Small intestine (tissue), 7 donors: ENCODE results near the gene GLRB. TPM values are rescaled to one million over a fixed set of nuclear protein-coding genes. Genes with fewer than 3 reads are reported as not detected.
"Not testable (repeated sequence)": the region's sequence is repeated elsewhere in the genome, so short reads cannot be mapped to it uniquely, and the experiment has no call there.

Experiments used
- DNase-seq, 2 donors: peaks; one replicate each; pipeline versions ENCODE4 v3.0.0 to v3.0.0-alpha.2; 2013
- FAIRE-seq: peaks from 2 replicates; lab custom pipeline; 2012; peaks lifted over from hg19 to GRCh38; lab: Jason Lieb, UNC
- H3K27ac ChIP-seq, 3 donors: one replicate each; pipeline ENCODE4 v1.5.1; 2013; ENCODE audit warnings: low read length in 2 of 3, mild to moderate bottlenecking in 2 of 3, control low read depth in 1 of 3, inconsistent platforms in 1 of 3, low read depth in 1 of 3, moderate library complexity in 1 of 3
- H3K27me3 ChIP-seq, 3 donors: one replicate each; pipeline ENCODE4 v1.6.1; 2013; ENCODE audit warnings: low read length in 3 of 3, inconsistent platforms in 1 of 3; ENCODE audit not compliant: control insufficient read depth in 3 of 3, insufficient read depth in 3 of 3
- H3K36me3 ChIP-seq, 3 donors: one replicate each; pipeline ENCODE4 v1.6.1; 2013; ENCODE audit warnings: low read length in 3 of 3, inconsistent platforms in 1 of 3, low read depth in 1 of 3, mild to moderate bottlenecking in 1 of 3, moderate library complexity in 1 of 3; ENCODE audit not compliant: control insufficient read depth in 3 of 3, insufficient read depth in 2 of 3
- H3K4me1 ChIP-seq, 3 donors: one replicate each; pipeline ENCODE4 v1.6.1; 2013; ENCODE audit warnings: low read length in 2 of 3, inconsistent platforms in 1 of 3, low read depth in 1 of 3, mild to moderate bottlenecking in 1 of 3, moderate library complexity in 1 of 3; ENCODE audit not compliant: control insufficient read depth in 3 of 3, insufficient read depth in 2 of 3
- H3K4me3 ChIP-seq, 3 donors: one replicate each; pipeline ENCODE4 v1.5.1; 2013; ENCODE audit warnings: low read length in 3 of 3, control low read depth in 1 of 3, inconsistent platforms in 1 of 3, low read depth in 1 of 3, mild to moderate bottlenecking in 1 of 3, moderate library complexity in 1 of 3
- H3K9me3 ChIP-seq, 2 donors: one replicate each; pipeline ENCODE4 v1.6.1; 2013; ENCODE audit warnings: low read depth in 1 of 2, low read length in 1 of 2; ENCODE audit not compliant: control insufficient read depth in 2 of 2, insufficient read depth in 1 of 2
- WGBS, 3 donors: extraction: QIAGEN DNeasy Blood & Tissue Kit; methylation state at CpG; one replicate each; pipeline ENCODE4 v1.1.7; 2013; 5-methylcytosine and 5-hydroxymethylcytosine counted together
- polyA plus RNA-seq, 4 donors: library from polyadenylated mRNA; stranded (reverse) in 3 of 4; unstranded in 1 of 4; fragments of 200-250 nt in 3 of 4; fragments of 120-200 nt in 1 of 4; gene quantifications; one replicate each; pipeline versions ENCODE4 v1.2.1 to v1.2.3, GENCODE V29; 2013
- donor health status: healthy with polysubstance abuse.
- donor health status: control.
- donor health status: control.
- donor health status: Bipolar disorder and iron deficiency.
- donor health status: healthy.

Gene GLRB
- polyA plus RNA-seq, 4 donors = 0.22 to 1.8 (median 1.2) TPM; not detected in 1

DNA sequence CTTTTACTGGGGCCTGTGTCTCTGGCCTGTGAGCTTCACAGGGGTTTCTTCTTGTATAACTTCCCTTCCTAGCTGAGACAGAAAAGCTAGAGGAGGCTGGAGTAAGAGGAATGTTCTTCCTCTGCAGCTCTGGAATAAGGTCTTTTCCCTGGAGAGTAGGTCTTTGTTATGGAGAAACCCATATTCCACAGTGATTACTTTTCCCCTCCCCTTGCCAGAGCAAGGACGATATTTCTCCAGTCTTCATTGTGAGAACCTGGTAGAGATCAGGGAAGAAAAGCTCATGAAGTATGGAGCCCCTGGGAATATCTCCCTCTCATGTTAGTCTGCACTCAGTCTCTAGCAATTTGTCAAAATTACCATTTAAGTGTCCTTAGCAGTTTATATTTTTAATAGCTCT, 18.7 kb upstream of the GLRB start:
- Histone ChIP-seq H3K4me3 (no peak overlapping the region), H3K9me3 (no peaks in the 10 kb centered on the region), H3K4me1 (no peaks in the 10 kb centered on the region), H3K27ac (no peak overlapping the region), H3K36me3 (no peaks in the 10 kb centered on the region), H3K27me3 (no peaks in the 10 kb centered on the region)
- no peak for FAIRE-seq
- 62 to 75% (median 75%) methylated on average over 1 of the region's 1 CpG for WGBS, 3 donors
- no peak for DNase-seq

DNA sequence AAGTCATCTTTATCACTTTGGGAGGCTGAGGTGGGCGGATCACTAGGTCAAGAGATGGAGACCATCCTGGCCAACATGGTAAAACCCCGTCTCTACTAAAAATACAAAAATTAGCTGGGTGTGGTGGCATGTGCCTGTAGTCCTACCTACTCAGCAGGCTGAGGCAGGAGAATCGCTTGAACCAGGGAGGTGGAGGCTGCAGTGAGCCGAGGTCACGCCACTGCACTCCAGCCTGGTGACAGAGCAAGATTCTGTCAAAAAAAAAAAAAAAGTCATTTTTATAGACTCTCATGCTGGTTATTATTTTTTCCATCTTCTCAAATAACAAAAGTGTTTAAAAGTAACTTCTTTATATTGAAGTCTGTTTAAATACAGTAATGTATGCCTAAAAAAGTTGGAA, 17.1 kb upstream of the GLRB start:
- DNase-seq, H3K4me1 ChIP-seq, H3K27ac ChIP-seq, FAIRE-seq, H3K36me3 ChIP-seq, H3K27me3 ChIP-seq, H3K9me3 ChIP-seq, H3K4me3 ChIP-seq: not testable (repeated sequence)
- WGBS, 3 donors = 91 to 94% (median 92%) methylated on average over 5 of the region's 5 CpGs

DNA sequence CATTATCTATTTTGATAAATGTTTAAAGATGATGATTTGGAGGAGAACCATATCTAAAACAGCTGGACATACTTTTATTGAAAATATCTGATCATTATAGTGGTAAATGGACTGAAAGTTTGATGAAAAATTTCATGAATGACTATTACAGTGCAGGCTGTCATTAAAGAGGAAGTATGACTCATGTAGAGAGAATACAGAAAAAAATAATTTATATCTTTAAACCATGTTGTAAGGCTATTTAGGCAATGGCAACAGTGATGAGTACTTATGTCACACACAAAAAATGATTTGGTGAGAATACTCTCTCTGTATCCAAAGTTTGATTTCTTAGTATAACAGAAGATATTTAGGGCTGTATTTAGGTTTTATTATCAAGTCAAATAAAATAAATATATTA, 3.9 kb upstream of the GLRB start:
- no peaks in the 10 kb centered on the region for H3K36me3 ChIP-seq
- H3K27ac ChIP-seq = no peak overlapping the region
- H3K4me3 ChIP-seq = no peak overlapping the region
- no peaks in the 10 kb centered on the region for H3K4me1 ChIP-seq
- H3K27me3 ChIP-seq = peaks cover 0 to 17% (median 0%) of the 10 kb centered on the region in 3 donors
- FAIRE-seq (no peak), DNase-seq (no peak)
- H3K9me3 ChIP-seq = no peaks in the 10 kb centered on the region

DNA sequence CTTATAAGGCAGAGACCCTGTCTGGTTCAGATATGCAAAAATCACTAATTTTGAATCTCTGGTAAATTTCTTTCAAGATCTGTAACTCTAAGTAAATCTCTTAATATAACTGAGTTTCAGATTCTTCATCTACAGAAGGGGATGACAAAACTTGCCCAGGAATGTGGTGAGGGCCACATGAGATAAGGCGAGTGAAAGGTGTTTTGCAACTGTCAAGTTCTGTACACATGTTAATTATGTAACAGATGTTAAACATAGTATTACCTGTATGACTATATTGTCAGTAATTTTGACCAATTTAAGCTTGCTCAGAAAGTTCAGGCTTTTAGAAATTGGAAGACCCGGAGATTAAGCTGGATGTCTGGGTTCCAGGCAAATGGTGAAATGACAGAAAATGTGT, 549 bp upstream of the GLRB start:
- FAIRE-seq (no peak), DNase-seq (no peak)
- Histone ChIP-seq H3K4me3 (peak overlapping the region in 1 of 3 donors; percentile 28), H3K9me3 (no peaks in the 10 kb centered on the region), H3K4me1 (no peaks in the 10 kb centered on the region), H3K36me3 (no peaks in the 10 kb centered on the region), H3K27me3 (peaks cover 0 to 17% (median 0%) of the 10 kb centered on the region in 3 donors), H3K27ac (no peak overlapping the region)
- WGBS, 3 donors = 61 to 74% (median 65%) methylated on average over 2 of the region's 2 CpGs

DNA sequence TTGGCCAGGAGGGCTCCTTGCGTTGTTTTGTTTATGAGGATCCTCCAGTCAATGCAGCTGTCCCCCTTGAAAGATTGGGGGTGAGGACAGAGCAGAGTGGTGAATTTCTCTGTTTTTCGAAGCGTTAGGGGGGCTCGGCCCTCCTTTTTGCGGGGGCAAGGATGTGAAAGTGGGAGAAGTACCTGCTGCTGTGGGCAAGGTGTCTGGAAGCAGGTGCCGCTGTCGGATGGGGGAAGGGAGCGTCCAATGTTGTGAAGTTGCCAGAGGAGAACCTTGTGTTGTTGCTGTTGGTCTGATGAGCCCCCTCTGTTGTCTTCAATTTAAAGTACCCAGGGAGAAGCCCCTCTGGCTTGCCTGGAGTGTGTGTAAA, 613 bp downstream of the GLRB start:
- Histone ChIP-seq H3K4me3 (peak overlapping the region in 2 of 3 donors; percentile 35 to 53), H3K4me1 (no peaks in the 10 kb centered on the region), H3K27ac (no peak overlapping the region), H3K27me3 (peaks cover 0 to 17% (median under 1%) of the 10 kb centered on the region in 3 donors), H3K36me3 (no peaks in the 10 kb centered on the region), H3K9me3 (no peaks in the 10 kb centered on the region)
- no peak for FAIRE-seq
- DNase-seq = peak in 1 of 2 donors; percentile 5
- 0 to 3% (median 1%) methylated on average over 8 of the region's 8 CpGs for WGBS, 3 donors

DNA sequence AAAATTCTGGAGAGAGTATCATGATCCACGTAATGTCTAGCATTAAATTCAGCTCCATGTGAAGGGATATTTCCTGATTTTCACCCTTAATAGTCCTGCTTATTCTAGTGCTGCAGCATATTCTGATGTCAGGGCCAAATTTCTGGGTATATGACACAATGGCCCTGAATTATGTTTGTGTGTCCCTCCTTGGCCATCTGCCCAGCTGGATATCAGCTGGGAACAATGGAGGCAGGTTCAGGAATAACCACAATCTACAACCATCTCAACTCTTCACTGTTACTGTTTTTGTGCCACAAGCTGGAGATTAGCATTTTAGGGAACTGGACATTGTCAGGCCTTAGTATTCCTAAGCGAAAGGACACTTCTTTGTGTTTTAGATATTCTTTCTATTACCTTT, 3.5 kb downstream of the GLRB start:
- FAIRE-seq = no peak
- H3K27ac ChIP-seq = no peak overlapping the region
- no peak for DNase-seq
- H3K36me3 ChIP-seq = no peaks in the 10 kb centered on the region
- H3K27me3 ChIP-seq = peaks cover 0 to 17% (median 2%) of the 10 kb centered on the region in 3 donors
- H3K4me3 ChIP-seq = no peak overlapping the region
- H3K9me3 ChIP-seq = no peaks in the 10 kb centered on the region
- WGBS, 3 donors = 85 to 89% (median 89%) methylated on average over 2 of the region's 2 CpGs
- no peaks in the 10 kb centered on the region for H3K4me1 ChIP-seq

DNA sequence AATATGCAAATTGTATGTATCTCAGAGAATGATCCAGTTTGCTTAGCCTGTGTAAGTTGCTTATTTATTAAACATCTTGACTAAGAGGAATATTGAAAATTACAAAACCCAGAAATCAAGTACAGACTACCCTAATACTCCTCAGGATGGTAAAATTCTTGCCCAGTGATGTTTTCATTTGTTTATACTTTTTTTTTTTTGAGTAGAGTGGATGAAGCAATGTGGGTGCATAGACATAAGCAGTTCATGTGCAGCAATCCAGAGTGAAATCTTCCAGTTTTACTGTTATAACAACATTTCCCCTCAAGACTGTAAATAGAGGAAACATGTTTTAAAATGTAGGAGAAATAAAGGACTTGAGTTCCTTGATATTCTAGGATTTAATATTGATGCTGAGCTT, 4.7 kb downstream of the GLRB start:
- H3K36me3 ChIP-seq = no peaks in the 10 kb centered on the region
- FAIRE-seq (no peak), DNase-seq (no peak)
- no peaks in the 10 kb centered on the region for H3K4me1 ChIP-seq
- peaks cover 0 to 7% (median 2%) of the 10 kb centered on the region in 3 donors for H3K27me3 ChIP-seq
- no peak overlapping the region for H3K4me3 ChIP-seq
- no peaks in the 10 kb centered on the region for H3K9me3 ChIP-seq
- no peak overlapping the region for H3K27ac ChIP-seq

DNA sequence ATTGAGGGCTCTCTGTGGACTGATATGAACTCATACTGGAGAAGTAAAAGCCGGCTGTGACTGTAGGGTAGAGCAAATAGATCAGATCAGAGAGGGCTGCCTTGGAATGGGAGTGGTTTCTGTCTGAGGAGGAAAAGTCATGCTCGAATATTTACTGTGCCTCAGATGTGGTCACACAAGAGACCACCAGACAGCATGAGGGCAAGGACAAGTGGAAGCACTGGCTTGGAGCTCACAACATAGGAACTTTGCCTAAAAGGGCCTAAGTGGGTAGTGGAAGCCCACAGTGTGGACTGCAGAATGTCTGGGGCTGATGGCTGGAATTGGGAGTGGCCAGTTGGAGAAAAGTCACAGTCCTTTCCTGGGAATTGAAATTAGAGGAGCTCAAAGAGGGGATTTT, 19.8 kb downstream of the GLRB start:
- Histone ChIP-seq H3K27ac (no peak overlapping the region), H3K4me3 (no peak overlapping the region), H3K9me3 (no peaks in the 10 kb centered on the region), H3K27me3 (no peaks in the 10 kb centered on the region), H3K4me1 (no peaks in the 10 kb centered on the region), H3K36me3 (no peaks in the 10 kb centered on the region)
- no peak for DNase-seq
- WGBS, 3 donors = 52 to 73% (median 68%) methylated on average over 2 of the region's 2 CpGs
- no peak for FAIRE-seq

DNA sequence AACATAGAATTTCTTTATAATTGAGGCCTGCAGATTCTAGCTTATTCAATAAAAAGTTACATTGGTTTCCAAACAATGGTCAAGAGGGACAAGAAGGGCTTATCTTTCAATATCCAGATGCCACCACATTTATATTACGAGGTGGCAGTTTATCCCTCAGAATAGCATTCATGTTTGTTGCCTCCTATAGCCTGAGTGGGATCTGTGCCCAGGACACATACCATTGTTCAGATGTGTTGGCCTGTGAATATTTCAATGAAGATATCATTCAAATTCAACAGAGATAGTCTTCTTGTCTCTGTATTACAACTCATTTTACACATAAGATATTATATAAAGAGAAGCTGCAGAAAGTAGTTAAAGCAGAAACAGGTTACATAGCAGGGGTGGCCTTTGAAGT, 20.5 kb downstream of the GLRB start:
- Histone ChIP-seq H3K27ac (no peak overlapping the region), H3K4me1 (no peaks in the 10 kb centered on the region), H3K27me3 (no peaks in the 10 kb centered on the region), H3K36me3 (no peaks in the 10 kb centered on the region), H3K4me3 (no peak overlapping the region), H3K9me3 (no peaks in the 10 kb centered on the region)
- DNase-seq (no peak), FAIRE-seq (no peak)
- WGBS, 3 donors = 70 to 81% (median 81%) methylated on average over 1 of the region's 1 CpG
